B cell (primary cell): Measurements from ENCODE around the gene KNSTRN. TPM values are rescaled to one million over a fixed set of nuclear protein-coding genes. Genes with fewer than 3 reads are reported as not detected.

Source experiments
- ATAC-seq: fragments of 200-7000 bp; cut with Tn5 transposase; one replicate; pipeline ENCODE4 v1.10.0; 2021; ENCODE audit warnings: low read depth, mild to moderate bottlenecking, moderate number of reproducible peaks, moderate library complexity
- CTCF ChIA-PET: fragments of 350-600 bp; sonication (Branson Sonifier 250); formaldehyde crosslinking; loops from one replicate; lab custom pipeline; 2021; ENCODE audit warnings: antibody characterized with exemption, inconsistent platforms; lab: Charles Lee
- POLR2A ChIA-PET: fragments of 350-600 bp; sonication (Branson Sonifier 250); formaldehyde crosslinking; loops from one replicate; lab custom pipeline; 2021; ENCODE audit warnings: antibody characterized with exemption; lab: Charles Lee
- DNase-seq: peaks from one replicate; pipeline ENCODE4 v3.0.0; 2013
- H2AFZ ChIP-seq: 2 replicates; pipeline ENCODE4 v1.6.1; 2012; ENCODE audit warnings: mild to moderate bottlenecking, low read depth, low read length; ENCODE audit not compliant: insufficient read depth, poor library complexity, severe bottlenecking
- H3K27ac ChIP-seq, 2 donors: 1 replicate in 1 of 2; 2 replicates in 1 of 2; pipeline ENCODE4 v1.5.1; 2012 to 2013; ENCODE audit warnings: low read length in 2 of 2, mild to moderate bottlenecking in 2 of 2, moderate library complexity in 1 of 2
- H3K27me3 ChIP-seq, 4 experiments: fragments of 200-600 bp in 1 of 4; sonication (generic) in 1 of 4; replicated peaks in 1 of 4; 1 replicate in 2 of 4; 2 replicates in 2 of 4; pipeline versions ENCODE4 v1.6.1 to v1.7.0; 2013 to 2016; ENCODE audit warnings: low read length in 3 of 4, mild to moderate bottlenecking in 2 of 4, mixed read lengths in 1 of 4, moderate library complexity in 1 of 4; ENCODE audit not compliant: insufficient read depth in 4 of 4, control insufficient read depth in 3 of 4; ENCODE audit errors: control extremely low read depth in 1 of 4
- H3K36me3 ChIP-seq, 2 experiments: replicated peaks in 1 of 2; 1 replicate in 1 of 2; 2 replicates in 1 of 2; pipeline versions ENCODE4 v1.6.1 to v1.7.1; 2013; ENCODE audit warnings: low read length in 1 of 2; ENCODE audit not compliant: insufficient read depth in 2 of 2, control insufficient read depth in 1 of 2; ENCODE audit errors: control extremely low read depth in 1 of 2, extremely low read depth in 1 of 2
- H3K4me1 ChIP-seq, 2 donors: fragments of 200-600 bp in 1 of 2; sonication (generic) in 1 of 2; 1 replicate in 1 of 2; 2 replicates in 1 of 2; pipeline versions ENCODE4 v1.5.1 to v1.6.1; 2013 to 2017; ENCODE audit warnings: low read length in 2 of 2; ENCODE audit not compliant: control insufficient read depth in 2 of 2, insufficient read depth in 2 of 2
- H3K4me2 ChIP-seq: replicated peaks from 2 replicates; pipeline ENCODE3; 2012; ENCODE audit warnings: mild to moderate bottlenecking, low read depth, low read length; ENCODE audit not compliant: poor library complexity, severe bottlenecking
- H3K4me3 ChIP-seq, 5 experiments: fragments of 200-600 bp in 1 of 5; sonication (generic) in 1 of 5; 1 replicate in 3 of 5; 2 replicates in 2 of 5; pipeline versions ENCODE4 v1.5.1 to v1.7.0; 2011 to 2016; ENCODE audit warnings: low read length in 4 of 5, mild to moderate bottlenecking in 4 of 5, low read depth in 2 of 5, control low read depth in 1 of 5, moderate library complexity in 1 of 5; ENCODE audit not compliant: insufficient read depth in 1 of 5; ENCODE audit errors: control extremely low read depth in 1 of 5, extremely low read depth in 1 of 5
- H3K79me2 ChIP-seq: fragments of 200-600 bp; sonication (generic); one replicate; pipeline ENCODE4 v1.6.0; 2016; ENCODE audit warnings: low read length; ENCODE audit not compliant: control insufficient read depth, insufficient read depth
- H3K9ac ChIP-seq: fragments of 200-600 bp; sonication (generic); 2 replicates; pipeline ENCODE4 v1.6.1; 2017; ENCODE audit warnings: mild to moderate bottlenecking, low read length, moderate library complexity
- H3K9me3 ChIP-seq, 3 donors: one replicate each; pipeline versions ENCODE4 v1.6.1 to v1.7.1; 2013; ENCODE audit warnings: low read length in 2 of 3; ENCODE audit not compliant: control insufficient read depth in 2 of 3, insufficient read depth in 1 of 3; ENCODE audit errors: control extremely low read depth in 1 of 3
- H4K20me1 ChIP-seq: 2 replicates; pipeline ENCODE4 v1.6.0; 2012; ENCODE audit warnings: mild to moderate bottlenecking, low read length; ENCODE audit not compliant: insufficient read depth, control insufficient read depth, poor library complexity, severe bottlenecking
- H3K27ac Mint-ChIP-seq: one replicate; pipeline ENCODE4 v1.8.0; 2021; ENCODE audit warnings: mixed read lengths
- H3K27me3 Mint-ChIP-seq: one replicate; pipeline ENCODE4 v1.8.0; 2021; ENCODE audit warnings: mixed read lengths
- H3K4me1 Mint-ChIP-seq: one replicate; pipeline ENCODE4 v1.8.0; 2021; ENCODE audit warnings: mixed read lengths
- H3K4me3 Mint-ChIP-seq: one replicate; pipeline ENCODE4 v1.8.0; 2021; ENCODE audit warnings: mixed read lengths
- H3K9me3 Mint-ChIP-seq: one replicate; pipeline ENCODE4 v1.8.0; 2022; ENCODE audit warnings: mixed read lengths; ENCODE audit not compliant: insufficient read depth
- CTCF ChIP-seq: fragments of 200-600 bp; IDR thresholded peaks from one replicate; pipeline ENCODE4 v1.8.0; 2022; ENCODE audit warnings: antibody characterized with exemption, mild to moderate bottlenecking
- EZH2 ChIP-seq: IDR thresholded peaks from 2 replicates; pipeline ENCODE4 v1.6.1; 2012; ENCODE audit warnings: borderline replicate concordance, low read depth, mild to moderate bottlenecking, moderate library complexity, low read length; ENCODE audit not compliant: insufficient read depth, poor library complexity, severe bottlenecking
- WGBS: methylation state at CpG from one replicate; pipeline ENCODE4 v1.1.5; 2013; ENCODE audit warnings: missing lambda C conversion rate; ENCODE audit not compliant: insufficient coverage; 5-methylcytosine and 5-hydroxymethylcytosine counted together
- intact Hi-C: fragments of 100-400 bp; cut with micrococcal nuclease; formaldehyde crosslinking; loops from one replicate; pipeline ENCODE4 v1.10.0; 2022
- polyA plus RNA-seq: library from polyadenylated mRNA; depleted of rRNA; stranded (reverse); fragments of >200 nt; gene quantifications from 2 replicates; pipeline ENCODE4 v1.2.3, GENCODE V29; 2012
- total RNA-seq, 2 donors: library from RNA; stranded (reverse); fragments of 120-200 nt in 1 of 2; gene quantifications; 1 replicate in 1 of 2; 2 replicates in 1 of 2; pipeline versions ENCODE4 v1.2.3 to v1.2.4, GENCODE V29; 2013 to 2022

KNSTRN gene
- total and polyA plus RNA-seq, 2 donors (not counting 1 experiment from before 2014, with no cell fraction given): 4.0 to 14.0 TPM

- Mint-ChIP-seq H3K27me3 (no peaks in the 10 kb centered on the region), H3K4me3 (no peak overlapping the region), H3K9me3 (no peaks in the 10 kb centered on the region), H3K4me1 (peaks cover 1% of the 10 kb centered on the region), H3K27ac (no peak overlapping the region)
- TF ChIP-seq EZH2: no peak
- TF ChIP-seq CTCF: no peak
- Histone ChIP-seq H3K9me3 (no peaks in the 10 kb centered on the region), H3K9ac (no peak overlapping the region), H3K4me2 (no peak overlapping the region), H3K27ac (no peak overlapping the region), H3K4me3 (no peak overlapping the region), H3K36me3 (peaks cover 3 to 78% of the 10 kb centered on the region in 2 experiments), H3K27me3 (no peaks in the 10 kb centered on the region), H4K20me1 (no peaks in the 10 kb centered on the region), H2AFZ (no peak overlapping the region), H3K4me1 (no peaks in the 10 kb centered on the region), H3K79me2 (no peaks in the 10 kb centered on the region)
- WGBS: 97% methylated on average over 4 of the region's 7 CpGs
- intact Hi-C loops: no loop called here
- DNase-seq (no peak), ATAC-seq (no peak)
- CTCF ChIA-PET: interaction anchor here (0.8 to 2.1 kb wide), 4 partner anchors 10 to 136 kb away, joined by 3 to 8 read pairs (median 4); no protein-coding TSS in a partner anchor
- POLR2A ChIA-PET: no interaction called here
These were observed 32.3 kb downstream of the KNSTRN start for GRCh38 chr15:40414816-40415215.

DNA sequence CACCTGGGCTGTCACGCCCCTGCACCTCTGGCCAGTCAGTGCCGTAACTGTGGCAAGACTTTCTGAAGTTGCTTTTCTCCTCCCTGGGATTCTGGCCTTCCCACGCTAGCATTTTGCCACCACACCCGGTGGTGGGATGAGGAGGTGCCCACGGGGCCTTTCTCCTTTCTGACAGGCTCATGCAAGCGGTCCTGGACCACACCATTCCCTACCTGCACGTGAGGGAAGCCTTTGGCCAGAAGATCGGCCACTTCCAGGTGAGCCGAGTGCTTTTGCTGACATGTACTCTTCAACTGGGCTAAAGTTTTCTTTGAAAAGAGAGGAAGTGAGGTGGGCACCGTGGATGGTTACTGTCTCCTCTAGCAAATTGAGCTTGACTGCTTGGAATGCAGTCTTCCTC lies 32.7 kb downstream of the KNSTRN start:
- CTCF ChIA-PET: interaction anchor here (1.5 kb wide), 1 partner anchor 71 kb away, joined by 5 read pairs; no protein-coding TSS in a partner anchor
- H3K36me3 ChIP-seq: peaks cover 2 to 75% of the 10 kb centered on the region in 2 experiments

More for the DNA sequence above, 32.7 kb downstream of the KNSTRN start:
- POLR2A ChIA-PET: no interaction called here
- no peak overlapping the region for H3K27ac ChIP-seq
- Mint-ChIP-seq H3K27ac (no peak overlapping the region), H3K27me3 (no peaks in the 10 kb centered on the region), H3K9me3 (no peaks in the 10 kb centered on the region), H3K4me3 (no peak overlapping the region), H3K4me1 (no peaks in the 10 kb centered on the region)
- H3K9me3 ChIP-seq: no peaks in the 10 kb centered on the region
- intact Hi-C loops: no loop called here
- H3K27me3 ChIP-seq: no peaks in the 10 kb centered on the region
- WGBS: 100% methylated on average over 7 of the region's 10 CpGs
- no peaks in the 10 kb centered on the region for H3K4me1 ChIP-seq
- no peak overlapping the region for H3K9ac ChIP-seq
- H3K4me2 ChIP-seq: no peak overlapping the region
- DNase-seq (no peak), ATAC-seq (no peak)
- H4K20me1 ChIP-seq: no peaks in the 10 kb centered on the region
- TF ChIP-seq CTCF (no peak), EZH2 (no peak)
- H2AFZ ChIP-seq: no peak overlapping the region
- no peaks in the 10 kb centered on the region for H3K79me2 ChIP-seq
- no peak overlapping the region for H3K4me3 ChIP-seq
